HG03565 (cell line): ENCODE measurements around the gene PDE11A.

ENCODE experiments used
- ATAC-seq: cut with Tn5 transposase; IDR thresholded peaks from one replicate; pipeline ENCODE4 v1.9.1; 2021; ENCODE audit warnings: mild to moderate bottlenecking, moderate library complexity; ENCODE audit not compliant: unreplicated experiment

The PDE11A gene

GRCh38 chr2:177772529-177772928 lies 300.0 kb downstream of the PDE11A start:
- ATAC-seq: no peak

GRCh38 chr2:177771191-177771590 lies 301.4 kb downstream of the PDE11A start:
- ATAC-seq: no peak

GRCh38 chr2:177767768-177768167 lies 304.8 kb downstream of the PDE11A start:
- no peak for ATAC-seq

GRCh38 chr2:177765698-177766097 lies 306.9 kb downstream of the PDE11A start:
- no peak for ATAC-seq

GRCh38 chr2:177763531-177764265 lies 308.9 kb downstream of the PDE11A start:
- peak; percentile 95 for ATAC-seq

- no peak for ATAC-seq
Measured at GRCh38 chr2:177759443-177759842, 313.1 kb downstream of the PDE11A start.

- no peak for ATAC-seq
Measured at GRCh38 chr2:177758591-177759371, 313.8 kb downstream of the PDE11A start.

GRCh38 chr2:177756336-177756735 lies 316.2 kb downstream of the PDE11A start:
- no peak for ATAC-seq

GRCh38 chr2:177754492-177754873 lies 318.1 kb downstream of the PDE11A start:
- no peak for ATAC-seq

GRCh38 chr2:177753682-177754491 lies 318.7 kb downstream of the PDE11A start:
- ATAC-seq: no peak

GRCh38 chr2:177748360-177748759 lies 324.2 kb downstream of the PDE11A start:
- no peak for ATAC-seq

GRCh38 chr2:177747384-177747783 lies 325.2 kb downstream of the PDE11A start:
- ATAC-seq: no peak

GRCh38 chr2:177746358-177746757 lies 326.2 kb downstream of the PDE11A start:
- ATAC-seq: no peak

- ATAC-seq: no peak
Measured at GRCh38 chr2:177745531-177745930, 327.0 kb downstream of the PDE11A start.

- ATAC-seq: no peak
Measured at GRCh38 chr2:177742851-177743250, 329.7 kb downstream of the PDE11A start.

GRCh38 chr2:177741866-177742265 lies 330.7 kb downstream of the PDE11A start:
- ATAC-seq: no peak

- ATAC-seq: no peak
Measured at GRCh38 chr2:177740700-177741099, 331.9 kb downstream of the PDE11A start.

- ATAC-seq: no peak
Measured at GRCh38 chr2:177738461-177739235, 333.9 kb downstream of the PDE11A start.

- ATAC-seq: no peak
Measured at GRCh38 chr2:177735318-177735803, 337.2 kb downstream of the PDE11A start.

- no peak for ATAC-seq
Measured at GRCh38 chr2:177733322-177733855, 339.2 kb downstream of the PDE11A start.
